ENCODE measurements around the gene BCR. TPM values are rescaled to one million over a fixed set of nuclear protein-coding genes. Genes with fewer than 3 reads are reported as not detected.
A peak's percentile ranks its signal among the peaks of the same experiment; 100 is the strongest.

The BCR gene
- total RNA-seq, 1 experiment from 2014 or later: 14.6 TPM

GRCh38 chr22:23166042-23166831 lies 14.1 kb upstream of the BCR start:
- in situ Hi-C loops (cut with HindIII; ENCODE audit: low pct_unique_long_range_greater_than_20kb, low sequenced_read_pairs): no loop called here
- DNase-seq (ENCODE audit: low read depth, low spot score): no peak

- DNase-seq (ENCODE audit: low read depth, low spot score): no peak
- in situ Hi-C loops (cut with HindIII; ENCODE audit: low pct_unique_long_range_greater_than_20kb, low sequenced_read_pairs): no loop called here
Measured at GRCh38 chr22:23166841-23167616, 13.3 kb upstream of the BCR start.

GRCh38 chr22:23168391-23169042 lies 11.8 kb upstream of the BCR start:
- in situ Hi-C loops (cut with HindIII; ENCODE audit: low pct_unique_long_range_greater_than_20kb, low sequenced_read_pairs): no loop called here
- DNase-seq (ENCODE audit: low read depth, low spot score): no peak

GRCh38 chr22:23169043-23169406 lies 11.3 kb upstream of the BCR start:
- in situ Hi-C loops (cut with HindIII; ENCODE audit: low pct_unique_long_range_greater_than_20kb, low sequenced_read_pairs): no loop called here
- DNase-seq (ENCODE audit: low read depth, low spot score): no peak

- in situ Hi-C loops (cut with HindIII; ENCODE audit: low pct_unique_long_range_greater_than_20kb, low sequenced_read_pairs): no loop called here
- no peak for DNase-seq (ENCODE audit: low read depth, low spot score)
Measured at GRCh38 chr22:23175817-23176644, 4.3 kb upstream of the BCR start.

- no peak for DNase-seq (ENCODE audit: low read depth, low spot score)
- in situ Hi-C loops (cut with HindIII; ENCODE audit: low pct_unique_long_range_greater_than_20kb, low sequenced_read_pairs): no loop called here
Measured at GRCh38 chr22:23176645-23177027, 3.7 kb upstream of the BCR start.

GRCh38 chr22:23177197-23177596 lies 3.1 kb upstream of the BCR start:
- in situ Hi-C loops (cut with HindIII; ENCODE audit: low pct_unique_long_range_greater_than_20kb, low sequenced_read_pairs): no loop called here
- DNase-seq (ENCODE audit: low read depth, low spot score): no peak

GRCh38 chr22:23178512-23179254 lies 1.6 kb upstream of the BCR start:
- peak; percentile 70 for DNase-seq (ENCODE audit: low read depth, low spot score)
- in situ Hi-C loops (cut with HindIII; ENCODE audit: low pct_unique_long_range_greater_than_20kb, low sequenced_read_pairs): no loop called here

GRCh38 chr22:23179381-23180299 lies 669 bp upstream of the BCR start:
- in situ Hi-C loops (cut with HindIII; ENCODE audit: low pct_unique_long_range_greater_than_20kb, low sequenced_read_pairs): no loop called here
- no peak for DNase-seq (ENCODE audit: low read depth, low spot score)

- in situ Hi-C loops (cut with HindIII; ENCODE audit: low pct_unique_long_range_greater_than_20kb, low sequenced_read_pairs): no loop called here
- no peak for DNase-seq (ENCODE audit: low read depth, low spot score)
Measured at GRCh38 chr22:23180893-23181720, 798 bp downstream of the BCR start.

GRCh38 chr22:23181721-23182308 lies 1.5 kb downstream of the BCR start:
- DNase-seq (ENCODE audit: low read depth, low spot score): no peak
- in situ Hi-C loops (cut with HindIII; ENCODE audit: low pct_unique_long_range_greater_than_20kb, low sequenced_read_pairs): no loop called here

GRCh38 chr22:23182309-23183060 lies 2.2 kb downstream of the BCR start:
- in situ Hi-C loops (cut with HindIII; ENCODE audit: low pct_unique_long_range_greater_than_20kb, low sequenced_read_pairs): no loop called here
- no peak for DNase-seq (ENCODE audit: low read depth, low spot score)

GRCh38 chr22:23183061-23183698 lies 2.9 kb downstream of the BCR start:
- in situ Hi-C loops (cut with HindIII; ENCODE audit: low pct_unique_long_range_greater_than_20kb, low sequenced_read_pairs): no loop called here
- peak; percentile 27 for DNase-seq (ENCODE audit: low read depth, low spot score)

- in situ Hi-C loops (cut with HindIII; ENCODE audit: low pct_unique_long_range_greater_than_20kb, low sequenced_read_pairs): no loop called here
- no peak for DNase-seq (ENCODE audit: low read depth, low spot score)
Measured at GRCh38 chr22:23184100-23184763, 3.9 kb downstream of the BCR start.
